Measurements from ENCODE around the gene GNG14. TPM values are rescaled to one million over a fixed set of nuclear protein-coding genes. Genes with fewer than 3 reads are reported as not detected.
A peak's percentile ranks its signal among the peaks of the same experiment; 100 is the strongest.

The GNG14 gene
- total and polyA plus RNA-seq, 2 of the 13 experiments (the other 11 are each of a cell fraction or from before 2014, with no cell fraction given) = not detected

GRCh38 chr19:12681074-12681987, 6.5 kb upstream of the GNG14 start, which contains the start of gene DHPS (continued):
- TF ChIP-seq SIN3A (IDR thresholded peaks at IDR 0.05; ENCODE audit: borderline replicate concordance, low read depth, low read length) (peak; percentile 69; the same call in 1 of the 2 replicates), ZNF564 (CRISPR knock-in tag; IDR thresholded peaks at IDR 0.05) (0 out of 2 replicates have a peak, but pooled peaks have one; percentile 66), ZNF556 (CRISPR knock-in tag; IDR thresholded peaks at IDR 0.05; ENCODE audit: borderline replicate concordance) (peak; percentile 85), ZMAT3 (CRISPR knock-in tag; conservative IDR thresholded peaks at IDR 0.05) (no peak), ZBTB42 (CRISPR knock-in tag; IDR thresholded peaks at IDR 0.05) (peak; percentile 67; the same call in 1 of the 2 replicates), ZNF142 (CRISPR knock-in tag; IDR thresholded peaks at IDR 0.05) (peak; percentile 69; the same call in 1 of the 2 replicates), ZNF770 (CRISPR knock-in tag; IDR thresholded peaks at IDR 0.05) (0 out of 2 replicates have a peak, but pooled peaks have one; percentile 25), SRF (IDR thresholded peaks at IDR 0.05; ENCODE audit: low read depth, low read length) (peak; percentile 58; the same call in 1 of the 2 replicates), ZNF3 (CRISPR knock-in tag; IDR thresholded peaks at IDR 0.05) (no peak), EZH2 (conservative IDR thresholded peaks at IDR 0.05; ENCODE audit: low read depth, low read length) (no peak), ZNF784 (CRISPR knock-in tag; IDR thresholded peaks at IDR 0.05; ENCODE audit: borderline replicate concordance) (0 out of 2 replicates have a peak, but pooled peaks have one; percentile 20), ZMYM2 (CRISPR knock-in tag; IDR thresholded peaks at IDR 0.05) (no peak; the same call in 1 of the 2 replicates), KDM4B (CRISPR knock-in tag; IDR thresholded peaks at IDR 0.05) (no peak), ZNF430 (CRISPR knock-in tag; IDR thresholded peaks at IDR 0.05) (0 out of 2 replicates have a peak, but pooled peaks have one; percentile 56), SMAD1 (CRISPR knock-in tag; IDR thresholded peaks at IDR 0.05; ENCODE audit: borderline replicate concordance, low read depth) (0 out of 2 replicates have a peak, but pooled peaks have one; percentile 60), ZNF468 (CRISPR knock-in tag; IDR thresholded peaks at IDR 0.05) (0 out of 2 replicates have a peak, but pooled peaks have one; percentile 32)
- TF ChIP-seq, protein P1, sequence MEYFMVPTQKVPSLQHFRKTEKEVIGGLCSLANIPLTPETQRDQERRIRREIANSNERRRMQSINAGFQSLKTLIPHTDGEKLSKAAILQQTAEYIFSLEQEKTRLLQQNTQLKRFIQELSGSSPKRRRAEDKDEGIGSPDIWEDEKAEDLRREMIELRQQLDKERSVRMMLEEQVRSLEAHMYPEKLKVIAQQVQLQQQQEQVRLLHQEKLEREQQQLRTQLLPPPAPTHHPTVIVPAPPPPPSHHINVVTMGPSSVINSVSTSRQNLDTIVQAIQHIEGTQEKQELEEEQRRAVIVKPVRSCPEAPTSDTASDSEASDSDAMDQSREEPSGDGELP (IDR thresholded peaks at IDR 0.05; ENCODE audit: borderline replicate concordance, low read depth) = 0 out of 2 replicates have a peak, but pooled peaks have one; percentile 10
